ENCODE data around the gene GALNT6. TPM values are rescaled to one million over a fixed set of nuclear protein-coding genes. Genes with fewer than 3 reads are reported as not detected.

GALNT6 gene
- total RNA-seq, 1 donor from 2014 or later, result 3.7 TPM

DNA sequence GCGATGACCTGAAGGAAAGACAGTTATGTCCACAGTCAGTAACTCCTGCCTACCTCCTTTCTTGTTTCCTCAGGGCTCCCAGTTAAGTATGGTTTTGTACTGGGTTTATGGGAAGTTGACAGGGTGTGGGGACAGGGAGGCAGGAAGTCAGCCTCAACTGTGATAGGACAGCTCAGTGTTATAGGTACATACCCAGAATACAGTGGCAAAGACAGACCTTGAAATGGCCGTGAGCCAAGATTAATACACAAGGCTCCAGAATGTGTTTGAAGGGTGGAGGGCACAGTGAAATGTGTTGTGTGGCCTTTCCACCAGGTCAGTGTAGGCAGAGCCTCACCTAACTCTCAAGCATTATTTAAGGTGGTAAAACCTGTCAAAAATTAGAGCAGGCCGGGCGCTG is 62.6 kb downstream of the GALNT6 start:
- Mint-ChIP-seq H3K27me3 (no peaks in the 10 kb centered on the region), H3K4me3 (ENCODE audit: low read depth) (no peak overlapping the region), H3K9me3 (ENCODE audit: low read depth) (no peaks in the 10 kb centered on the region), H3K27ac (no peak overlapping the region), H3K36me3 (ENCODE audit: insufficient read depth) (no peaks in the 10 kb centered on the region), H3K4me1 (ENCODE audit: low read depth) (no peaks in the 10 kb centered on the region)
- DNase-seq (ENCODE audit: low spot score, unreplicated experiment), result no peak
- TF ChIP-seq, protein P1, sequence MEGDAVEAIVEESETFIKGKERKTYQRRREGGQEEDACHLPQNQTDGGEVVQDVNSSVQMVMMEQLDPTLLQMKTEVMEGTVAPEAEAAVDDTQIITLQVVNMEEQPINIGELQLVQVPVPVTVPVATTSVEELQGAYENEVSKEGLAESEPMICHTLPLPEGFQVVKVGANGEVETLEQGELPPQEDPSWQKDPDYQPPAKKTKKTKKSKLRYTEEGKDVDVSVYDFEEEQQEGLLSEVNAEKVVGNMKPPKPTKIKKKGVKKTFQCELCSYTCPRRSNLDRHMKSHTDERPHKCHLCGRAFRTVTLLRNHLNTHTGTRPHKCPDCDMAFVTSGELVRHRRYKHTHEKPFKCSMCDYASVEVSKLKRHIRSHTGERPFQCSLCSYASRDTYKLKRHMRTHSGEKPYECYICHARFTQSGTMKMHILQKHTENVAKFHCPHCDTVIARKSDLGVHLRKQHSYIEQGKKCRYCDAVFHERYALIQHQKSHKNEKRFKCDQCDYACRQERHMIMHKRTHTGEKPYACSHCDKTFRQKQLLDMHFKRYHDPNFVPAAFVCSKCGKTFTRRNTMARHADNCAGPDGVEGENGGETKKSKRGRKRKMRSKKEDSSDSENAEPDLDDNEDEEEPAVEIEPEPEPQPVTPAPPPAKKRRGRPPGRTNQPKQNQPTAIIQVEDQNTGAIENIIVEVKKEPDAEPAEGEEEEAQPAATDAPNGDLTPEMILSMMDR (IDR thresholded peaks at IDR 0.05; ENCODE audit: unreplicated experiment), result no peak

DNA sequence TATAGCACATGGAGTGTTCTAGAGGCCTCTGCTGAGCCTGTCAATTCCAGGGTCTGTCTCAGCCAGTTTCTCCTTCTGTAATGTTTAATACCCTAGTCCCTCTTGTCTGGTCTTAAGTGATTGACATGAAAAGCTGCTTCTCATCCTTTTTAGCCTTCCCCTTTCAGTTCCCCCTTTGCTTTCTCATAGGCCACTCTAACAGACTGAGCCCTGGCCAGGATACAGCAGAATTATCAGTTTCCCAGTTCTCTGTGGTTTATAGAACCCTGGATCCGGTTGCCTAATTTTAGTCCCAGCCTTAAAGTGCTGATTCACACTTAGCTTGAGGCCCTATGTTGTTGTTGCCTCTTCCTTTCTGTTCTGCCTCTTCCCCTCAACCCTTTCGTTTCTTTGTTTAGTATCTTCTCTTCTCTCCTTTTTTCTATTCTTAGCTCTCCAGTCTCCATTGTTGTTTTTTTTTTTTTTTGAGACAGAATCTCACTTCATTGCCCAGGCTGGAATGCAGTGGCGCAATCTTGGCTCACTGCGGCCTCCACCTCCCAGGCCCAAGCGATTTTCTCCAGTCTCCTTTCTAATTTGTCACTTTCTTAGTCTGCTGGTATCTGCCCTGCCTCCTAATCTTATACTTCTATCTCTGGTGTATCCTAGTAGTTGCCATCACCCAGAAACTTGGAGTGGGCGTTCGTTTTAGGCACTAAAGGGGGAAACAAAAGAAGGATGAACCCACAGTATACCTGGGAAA is 64.3 kb downstream of the GALNT6 start:
- peaks cover 5% of the 10 kb centered on the region for H3K4me1 Mint-ChIP-seq (ENCODE audit: low read depth)

GRCh38 chr12:51324953-51325352 is 66.3 kb downstream of the GALNT6 start:
- H3K4me1 Mint-ChIP-seq (ENCODE audit: low read depth), result peaks cover 19% of the 10 kb centered on the region
- H3K4me3 Mint-ChIP-seq (ENCODE audit: low read depth), result no peak overlapping the region
- no peaks in the 10 kb centered on the region for H3K27me3 Mint-ChIP-seq
- H3K27ac Mint-ChIP-seq, result no peak overlapping the region
- TF ChIP-seq, protein P1 (IDR thresholded peaks at IDR 0.05; ENCODE audit: unreplicated experiment), result no peak
- no peaks in the 10 kb centered on the region for H3K36me3 Mint-ChIP-seq (ENCODE audit: insufficient read depth)
- no peak for DNase-seq (ENCODE audit: low spot score, unreplicated experiment)
- no peaks in the 10 kb centered on the region for H3K9me3 Mint-ChIP-seq (ENCODE audit: low read depth)

More for the DNA sequence above, 64.3 kb downstream of the GALNT6 start:
- Mint-ChIP-seq H3K27me3 (no peaks in the 10 kb centered on the region), H3K36me3 (ENCODE audit: insufficient read depth) (no peaks in the 10 kb centered on the region), H3K4me3 (ENCODE audit: low read depth) (no peak overlapping the region), H3K27ac (peak overlapping the region; percentile 34), H3K9me3 (ENCODE audit: low read depth) (no peaks in the 10 kb centered on the region)
- TF ChIP-seq, protein P1 (IDR thresholded peaks at IDR 0.05; ENCODE audit: unreplicated experiment), result no peak
- no peak for DNase-seq (ENCODE audit: low spot score, unreplicated experiment)

- H3K36me3 Mint-ChIP-seq (ENCODE audit: insufficient read depth), result no peaks in the 10 kb centered on the region
- no peak for DNase-seq (ENCODE audit: low spot score, unreplicated experiment)
- TF ChIP-seq, protein P1 (IDR thresholded peaks at IDR 0.05; ENCODE audit: unreplicated experiment), result no peak
- no peaks in the 10 kb centered on the region for H3K27me3 Mint-ChIP-seq
- no peak within 1 kb of the TSS for H3K4me3 Mint-ChIP-seq (ENCODE audit: low read depth)
- H3K9me3 Mint-ChIP-seq (ENCODE audit: low read depth), result no peaks in the 10 kb centered on the region
- H3K27ac Mint-ChIP-seq, result no peak within 1 kb of the TSS
- peaks cover 19% of the 10 kb centered on the region for H3K4me1 Mint-ChIP-seq (ENCODE audit: low read depth)
Measured at GRCh38 chr12:51323966-51324895, 67.0 kb downstream of the GALNT6 start, which contains the start of gene BIN2. BIN2 (minus strand) TSS chr12:51324174; CDS start chr12:51324102, 72 bp downstream.

- peaks cover 23% of the 10 kb centered on the region for H3K4me1 Mint-ChIP-seq (ENCODE audit: low read depth)
- TF ChIP-seq, protein P1 (IDR thresholded peaks at IDR 0.05; ENCODE audit: unreplicated experiment), result no peak
- no peaks in the 10 kb centered on the region for H3K36me3 Mint-ChIP-seq (ENCODE audit: insufficient read depth)
- H3K27ac Mint-ChIP-seq, result no peak overlapping the region
- no peaks in the 10 kb centered on the region for H3K27me3 Mint-ChIP-seq
- no peaks in the 10 kb centered on the region for H3K9me3 Mint-ChIP-seq (ENCODE audit: low read depth)
- no peak overlapping the region for H3K4me3 Mint-ChIP-seq (ENCODE audit: low read depth)
- DNase-seq (ENCODE audit: low spot score, unreplicated experiment), result no peak
Measured at GRCh38 chr12:51323317-51323960, 67.8 kb downstream of the GALNT6 start.

Measured in progenitor cell of endocrine pancreas (in vitro differentiated cells).